Measurements from ENCODE around the gene CD2BP2. TPM values are rescaled to one million over a fixed set of nuclear protein-coding genes. Genes with fewer than 3 reads are reported as not detected.
"Not testable (repeated sequence)": the region's sequence is repeated elsewhere in the genome, so short reads cannot be mapped to it uniquely, and the experiment has no call there.

The CD2BP2 gene
- total RNA-seq, 1 experiment from 2014 or later, result 44.2 TPM

DNA sequence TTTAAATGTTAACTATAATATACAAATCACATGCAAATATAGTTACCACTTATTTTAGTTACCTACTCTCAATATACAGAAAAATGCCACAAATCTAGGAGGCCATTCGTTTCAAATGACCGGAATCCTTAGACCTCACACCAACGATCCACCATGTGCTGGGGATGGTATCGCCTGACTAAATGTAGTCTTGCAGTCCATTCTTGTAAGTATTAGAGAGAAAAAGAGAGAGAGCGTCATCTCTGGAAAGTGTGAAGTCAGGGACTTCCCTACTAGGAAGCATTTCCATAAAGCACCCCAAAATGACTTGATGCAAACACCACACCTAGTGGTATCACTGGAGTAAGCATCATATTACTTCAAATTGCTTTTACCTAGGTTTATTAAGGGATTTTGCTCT, 45.9 kb downstream of the CD2BP2 start:
- not testable (repeated sequence) for H3K27me3 ChIP-seq (ENCODE audit: control insufficient read depth, insufficient read depth, low read length); H3K4me3 ChIP-seq (ENCODE audit: insufficient read depth, low read depth, low read length); DNase-seq; H3K36me3 ChIP-seq (replicated peaks; ENCODE audit: control insufficient read depth, insufficient read depth, low read length)

Other genes starting within 250 kb of the CD2BP2 start
- 0.31 and 1.8 TPM in 2 replicates for gene GDPD3, start 241.8 kb downstream of the CD2BP2 start, total RNA-seq (2014; rRNA removed; shearing (Covaris generic))
- 35.0 and 37.2 TPM in 2 replicates for gene MAPK3, start 232.1 kb downstream of the CD2BP2 start, total RNA-seq (2014; rRNA removed; shearing (Covaris generic))
- gene CORO1A, start 171.7 kb downstream of the CD2BP2 start, total RNA-seq (2014; rRNA removed; shearing (Covaris generic)), result 5.8 and 5.9 TPM in 2 replicates
- 31.2 and 63.1 TPM in 2 replicates for gene BOLA2B, start 161.6 kb downstream of the CD2BP2 start, total RNA-seq (2014; rRNA removed; shearing (Covaris generic))
- gene SLX1A, start 161.4 kb downstream of the CD2BP2 start, total RNA-seq (2014; rRNA removed; shearing (Covaris generic)), result 81.0 and 83.6 TPM in 2 replicates
- gene SULT1A3, start 156.1 kb downstream of the CD2BP2 start, total RNA-seq (2014; rRNA removed; shearing (Covaris generic)), result 4.2 and 6.5 TPM in 2 replicates
- 1.0 TPM in 1 of 2 replicates, not detected in the other for gene NPIPB13, start 106.8 kb downstream of the CD2BP2 start, total RNA-seq (2014; rRNA removed; shearing (Covaris generic))
- 35.8 and 38.4 TPM in 2 replicates for gene TBC1D10B, start 15.2 kb upstream of the CD2BP2 start, total RNA-seq (2014; rRNA removed; shearing (Covaris generic))
- 3.4 TPM in 1 of 2 replicates, not detected in the other for gene MYL11, start 19.5 kb upstream of the CD2BP2 start, total RNA-seq (2014; rRNA removed; shearing (Covaris generic))
- 0.18 and 0.80 TPM in 2 replicates for gene SEPTIN1, start 27.3 kb upstream of the CD2BP2 start, total RNA-seq (2014; rRNA removed; shearing (Covaris generic))
- gene ZNF48, start 40.1 kb upstream of the CD2BP2 start, total RNA-seq (2014; rRNA removed; shearing (Covaris generic)), result 38.8 and 46.3 TPM in 2 replicates
- gene ZNF771, start 52.3 kb upstream of the CD2BP2 start, total RNA-seq (2014; rRNA removed; shearing (Covaris generic)), result 10.6 and 13.5 TPM in 2 replicates
- gene DCTPP1, start 74.7 kb upstream of the CD2BP2 start, total RNA-seq (2014; rRNA removed; shearing (Covaris generic)), result 56.4 and 74.2 TPM in 2 replicates
- 8.2 and 9.8 TPM in 2 replicates for gene SEPHS2, start 90.6 kb upstream of the CD2BP2 start, total RNA-seq (2014; rRNA removed; shearing (Covaris generic))
- 0.03 and 0.11 TPM in 2 replicates for gene ITGAL, start 117.4 kb upstream of the CD2BP2 start, total RNA-seq (2014; rRNA removed; shearing (Covaris generic))
- gene ZNF768, start 171.3 kb upstream of the CD2BP2 start, total RNA-seq (2014; rRNA removed; shearing (Covaris generic)), result 55.2 and 55.3 TPM in 2 replicates
- gene ZNF747, start 179.6 kb upstream of the CD2BP2 start, total RNA-seq (2014; rRNA removed; shearing (Covaris generic)), result 14.5 and 16.2 TPM in 2 replicates
- gene ZNF764, start 203.1 kb upstream of the CD2BP2 start, total RNA-seq (2014; rRNA removed; shearing (Covaris generic)), result 10.2 and 13.8 TPM in 2 replicates
- gene ZNF688, start 216.4 kb upstream of the CD2BP2 start, total RNA-seq (2014; rRNA removed; shearing (Covaris generic)), result 3.0 and 8.5 TPM in 2 replicates
- 2.8 and 8.5 TPM in 2 replicates for gene ZNF785, start 230.4 kb upstream of the CD2BP2 start, total RNA-seq (2014; rRNA removed; shearing (Covaris generic))

Data from H7 (cell line).